GM21381 (cell line): ENCODE data around the gene ANKRD34A.

Source experiments
- ATAC-seq: cut with Tn5 transposase; IDR thresholded peaks from one replicate; pipeline ENCODE4 v1.9.1; 2021; ENCODE audit warnings: mild to moderate bottlenecking, moderate library complexity; ENCODE audit not compliant: unreplicated experiment

ANKRD34A gene

DNA sequence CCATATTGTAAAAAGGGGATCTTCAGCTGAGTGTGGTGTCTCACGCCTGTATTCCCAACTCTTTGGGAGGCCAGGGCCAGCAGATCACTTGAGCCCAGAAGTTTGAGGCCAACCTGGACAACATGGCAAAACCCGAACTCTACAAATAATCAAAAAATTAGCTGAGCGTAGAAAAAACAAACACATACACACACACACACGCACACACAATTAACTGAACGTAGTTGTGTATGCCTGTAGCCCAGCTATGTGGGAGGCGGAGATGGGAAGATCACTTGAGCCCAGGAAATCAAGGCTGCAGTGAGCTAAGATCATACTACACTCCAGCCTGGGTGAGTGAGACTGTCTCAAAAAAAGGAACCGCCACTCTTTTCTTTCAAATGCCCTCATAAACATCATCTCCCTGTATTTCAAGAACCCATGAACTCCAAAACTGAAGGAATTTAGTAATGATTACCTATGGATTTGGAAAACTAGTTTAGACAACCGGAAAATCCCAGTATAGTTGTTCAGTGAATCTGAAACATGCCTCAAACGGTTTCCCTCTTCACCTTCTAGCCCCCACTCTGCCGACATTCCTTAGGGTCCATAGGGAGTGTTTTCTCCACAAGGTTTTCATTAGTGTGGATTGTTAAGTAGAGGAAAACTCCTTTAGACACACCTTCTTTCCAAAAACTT is 27.5 kb upstream of the ANKRD34A start:
- no peak for ATAC-seq

DNA sequence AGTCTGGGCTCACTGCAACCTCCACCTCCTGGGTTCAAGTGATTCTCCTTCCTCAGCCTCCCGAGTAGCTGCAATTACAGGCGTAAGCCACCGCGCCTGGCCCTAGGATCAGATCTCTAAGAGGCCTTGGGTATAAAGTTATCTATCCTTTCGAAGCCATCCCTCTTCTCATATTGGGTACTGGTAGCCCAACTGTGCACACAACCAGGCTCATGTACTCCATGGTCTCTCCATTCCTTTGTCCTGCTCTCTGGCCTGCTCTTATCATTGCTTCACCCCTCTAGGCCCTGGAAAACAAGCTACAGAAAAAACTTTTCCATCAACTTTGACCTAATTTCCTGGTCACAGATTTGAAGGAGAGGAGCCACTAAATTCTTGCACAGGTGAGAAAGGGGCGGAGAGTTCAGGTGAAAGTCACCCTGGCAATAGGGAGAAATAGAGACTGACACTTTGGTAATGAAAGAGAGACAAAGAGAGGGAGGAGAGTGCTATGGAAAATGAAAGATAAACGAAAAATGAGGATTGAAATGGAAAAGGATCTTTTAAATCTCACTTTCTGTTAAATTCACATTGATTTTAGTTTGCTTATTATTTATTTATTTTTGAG is 26.0 kb upstream of the ANKRD34A start:
- ATAC-seq = no peak

DNA sequence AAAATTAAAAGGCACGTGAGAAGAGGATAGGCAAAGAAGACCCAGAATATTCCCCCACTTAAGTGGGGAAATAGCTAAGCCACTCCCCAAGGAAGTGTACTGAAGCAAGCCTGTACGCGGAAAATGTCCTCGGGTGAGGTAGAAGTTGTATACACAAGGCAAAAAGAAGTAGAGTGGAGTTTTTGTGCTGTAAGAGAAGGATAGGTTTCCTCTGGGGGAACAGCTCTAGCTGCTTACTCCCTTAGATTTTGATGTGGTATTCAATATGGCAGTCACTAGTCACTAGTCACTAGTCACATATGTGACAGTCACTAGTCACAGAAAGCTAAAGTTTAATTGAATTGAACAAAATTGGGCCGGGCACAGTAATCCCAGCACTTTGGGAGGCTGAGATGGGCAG is 24.4 kb upstream of the ANKRD34A start:
- ATAC-seq = no peak

DNA sequence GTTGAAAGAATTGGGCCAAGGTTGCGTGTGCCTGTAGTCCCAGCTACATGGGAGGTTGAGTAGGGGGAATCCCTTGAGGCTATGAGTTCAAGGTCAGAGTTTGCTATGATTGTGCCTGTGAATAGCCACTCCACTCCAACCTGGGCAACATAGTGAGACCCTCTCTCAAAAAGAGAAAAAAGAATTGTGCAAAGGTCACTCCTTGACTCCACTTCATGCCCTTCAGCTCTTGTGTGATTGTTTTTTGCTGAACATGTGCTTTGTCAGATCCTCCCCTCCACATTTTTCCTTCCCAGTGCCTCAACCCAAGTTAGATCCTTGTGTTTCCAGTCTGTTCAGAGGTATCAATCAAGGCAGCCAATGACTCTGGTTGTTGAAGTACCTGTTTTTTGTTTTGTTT is 23.6 kb upstream of the ANKRD34A start:
- ATAC-seq = no peak

DNA sequence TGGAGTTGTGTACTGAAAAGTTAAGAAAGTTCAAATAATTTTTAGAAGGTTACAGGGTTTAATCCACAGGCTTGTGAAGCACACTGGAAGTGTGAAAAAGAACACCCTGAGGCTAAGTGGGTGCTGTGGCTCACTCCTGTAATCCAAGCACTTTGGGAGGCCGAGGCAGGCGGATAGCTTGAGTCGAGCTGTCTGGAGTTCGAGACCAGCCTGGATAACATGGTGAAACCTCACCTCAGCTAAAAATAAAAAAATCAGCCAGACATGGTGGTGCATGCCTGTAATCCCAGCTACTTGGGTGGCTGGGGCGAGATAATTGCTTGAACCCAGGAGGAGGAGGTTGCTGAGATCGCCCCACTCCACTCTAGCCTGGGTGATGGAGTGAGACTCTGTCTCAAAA is 22.2 kb upstream of the ANKRD34A start:
- no peak for ATAC-seq

DNA sequence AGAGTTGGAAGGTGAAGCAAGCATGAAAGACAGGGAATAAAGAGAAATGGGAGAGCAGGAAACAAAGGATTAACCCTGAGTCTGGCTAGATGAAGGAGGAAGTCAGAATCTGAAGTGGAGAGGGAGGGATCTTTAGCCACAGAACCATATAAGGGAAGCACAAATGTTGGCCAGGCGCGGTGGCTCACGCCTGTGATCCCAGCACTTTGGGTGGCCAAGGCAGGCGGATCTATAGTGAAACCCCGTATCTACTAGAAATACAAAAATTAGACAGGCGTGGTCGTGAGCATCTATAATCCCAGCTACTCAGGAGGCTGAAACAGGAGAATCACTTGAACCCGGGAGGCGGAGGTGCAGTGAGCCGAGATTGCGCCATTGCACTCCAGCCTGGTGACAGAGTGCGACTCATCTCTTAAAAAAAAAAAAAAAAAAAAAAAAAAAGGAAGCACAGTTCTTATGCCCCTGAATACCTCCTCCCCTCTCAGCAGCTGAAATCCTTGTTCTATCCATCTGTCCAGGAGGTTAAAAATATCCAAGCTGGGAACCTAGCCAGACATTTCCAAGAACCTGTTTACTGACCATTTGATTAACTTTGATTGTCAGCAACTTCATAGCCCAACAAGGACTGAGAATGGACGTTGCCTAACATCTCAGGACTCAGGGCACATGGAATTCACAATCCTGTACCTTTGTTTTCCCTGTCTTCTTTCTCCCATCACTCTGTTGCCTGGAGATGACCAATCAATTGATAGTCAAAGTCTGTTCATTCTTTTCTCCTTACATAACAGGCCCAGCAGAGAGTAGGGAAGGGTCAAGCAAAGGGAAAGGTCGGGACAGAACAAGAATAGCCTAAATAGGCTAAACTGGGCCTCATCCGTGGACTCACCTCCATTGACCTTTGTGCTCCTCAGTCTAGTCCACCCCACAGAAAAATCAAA is 21.4 kb upstream of the ANKRD34A start:
- no peak for ATAC-seq

DNA sequence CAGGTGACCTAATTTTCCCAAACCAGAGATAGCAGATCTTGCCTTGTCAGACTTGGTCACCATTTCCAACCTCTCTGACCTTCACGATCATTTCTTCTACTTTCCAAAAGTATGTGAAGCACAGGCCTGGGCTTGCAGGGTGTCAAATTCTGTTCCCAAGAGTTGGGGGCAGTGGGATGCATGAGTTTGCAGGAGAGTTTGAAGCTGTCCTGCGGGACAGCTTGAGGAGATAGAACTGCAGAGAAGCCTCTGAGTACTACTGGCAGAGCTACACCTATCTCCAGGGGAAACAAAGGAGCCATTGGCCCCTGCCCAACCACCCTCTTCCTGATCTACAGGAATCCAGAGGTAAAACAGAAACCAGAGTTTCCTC is 20.7 kb upstream of the ANKRD34A start:
- ATAC-seq = no peak

DNA sequence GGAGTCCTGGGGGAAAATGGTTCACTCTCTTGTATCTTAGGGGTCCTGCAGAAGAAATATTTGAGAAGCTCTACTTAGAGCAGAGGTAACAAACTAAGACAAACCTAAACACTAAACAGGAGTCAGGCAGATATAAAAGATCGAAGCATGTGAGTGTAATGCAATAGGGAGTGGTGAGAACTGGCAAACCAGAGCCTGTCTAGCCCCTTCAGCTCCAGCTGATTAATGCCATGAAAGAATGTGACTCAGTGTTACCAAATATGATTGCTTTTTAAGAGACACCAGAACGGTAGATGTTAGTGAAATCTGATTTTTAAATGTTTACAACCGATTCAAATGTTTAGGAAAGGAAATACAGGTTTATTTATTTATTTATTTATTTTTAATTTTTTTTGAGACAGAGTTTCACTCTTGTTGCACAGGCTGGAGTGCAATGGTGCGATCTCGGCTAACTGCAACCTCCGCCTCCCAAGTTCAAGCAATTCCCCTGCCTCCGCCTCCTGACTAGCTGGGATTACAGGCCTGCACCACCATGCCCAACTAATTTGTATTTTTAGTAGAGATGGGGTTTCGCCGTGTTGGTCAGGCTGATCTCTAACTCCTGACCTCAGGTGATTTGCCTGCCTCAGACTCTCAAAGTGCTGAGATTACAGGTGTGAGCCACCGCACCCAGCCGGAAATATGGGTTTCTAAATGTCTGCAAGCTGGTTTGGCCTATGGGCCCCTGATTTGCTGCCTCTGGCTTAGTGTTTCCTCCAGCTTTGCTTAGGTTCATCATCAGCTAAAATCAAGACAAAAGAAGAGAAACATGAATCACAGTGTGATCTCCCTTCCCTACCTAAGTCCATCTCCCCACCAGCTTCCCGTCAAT is 19.8 kb upstream of the ANKRD34A start:
- no peak for ATAC-seq

DNA sequence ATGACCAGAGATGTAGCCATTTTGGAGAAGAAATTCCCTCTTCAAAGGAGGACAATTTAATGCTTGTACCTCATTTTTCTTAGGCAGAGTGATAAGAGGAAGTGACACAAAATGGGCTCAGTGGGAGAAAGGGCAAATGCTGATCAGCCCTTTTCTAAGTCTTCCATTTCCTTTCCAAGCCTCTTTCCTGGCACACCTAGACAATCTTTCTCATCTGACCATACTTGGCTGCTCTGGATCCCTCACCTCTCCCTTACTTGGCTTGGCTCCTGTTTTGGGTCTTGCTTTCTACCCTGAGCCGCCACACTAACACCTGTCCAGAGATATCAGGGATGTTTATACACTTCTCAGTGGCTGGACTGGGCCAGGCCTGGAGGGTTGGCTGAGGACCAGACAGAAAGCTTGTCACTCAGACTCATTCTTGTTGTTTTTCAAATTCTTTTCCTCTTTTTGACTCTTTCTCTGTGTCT is 18.9 kb upstream of the ANKRD34A start:
- no peak for ATAC-seq

DNA sequence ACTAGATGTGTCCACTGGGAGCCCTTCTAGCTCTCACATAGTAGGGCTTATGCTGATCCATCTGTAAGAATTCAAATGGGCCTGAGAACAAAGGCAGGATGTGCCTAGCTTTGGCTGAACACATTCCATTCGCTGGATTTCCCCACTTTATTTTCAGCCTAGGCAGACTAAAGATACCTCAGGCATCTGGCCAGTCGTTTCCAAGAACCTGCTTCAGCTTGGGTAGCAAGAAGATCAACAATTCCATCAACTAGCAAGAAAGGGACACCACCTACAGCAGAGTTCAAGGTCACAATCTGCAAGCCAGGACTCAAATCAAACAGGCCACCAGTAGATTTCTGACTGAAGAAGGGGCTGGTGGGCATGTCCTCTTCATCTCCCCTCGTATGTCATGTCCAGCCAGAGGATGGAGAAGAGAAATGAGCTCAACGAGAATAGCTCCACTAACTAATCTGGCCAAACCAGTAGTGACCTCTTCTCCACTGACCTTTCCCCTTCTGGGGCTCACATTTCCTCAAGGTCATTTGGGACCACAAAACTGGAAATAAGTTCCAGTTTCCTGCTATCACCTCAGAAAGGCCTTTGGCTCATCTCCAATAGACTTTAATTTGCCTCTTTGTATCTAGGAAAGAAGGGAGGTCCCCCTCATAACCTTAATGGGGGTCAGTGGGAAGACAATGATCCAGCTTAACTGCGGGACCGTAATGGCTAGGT is 17.8 kb upstream of the ANKRD34A start:
- ATAC-seq = no peak

DNA sequence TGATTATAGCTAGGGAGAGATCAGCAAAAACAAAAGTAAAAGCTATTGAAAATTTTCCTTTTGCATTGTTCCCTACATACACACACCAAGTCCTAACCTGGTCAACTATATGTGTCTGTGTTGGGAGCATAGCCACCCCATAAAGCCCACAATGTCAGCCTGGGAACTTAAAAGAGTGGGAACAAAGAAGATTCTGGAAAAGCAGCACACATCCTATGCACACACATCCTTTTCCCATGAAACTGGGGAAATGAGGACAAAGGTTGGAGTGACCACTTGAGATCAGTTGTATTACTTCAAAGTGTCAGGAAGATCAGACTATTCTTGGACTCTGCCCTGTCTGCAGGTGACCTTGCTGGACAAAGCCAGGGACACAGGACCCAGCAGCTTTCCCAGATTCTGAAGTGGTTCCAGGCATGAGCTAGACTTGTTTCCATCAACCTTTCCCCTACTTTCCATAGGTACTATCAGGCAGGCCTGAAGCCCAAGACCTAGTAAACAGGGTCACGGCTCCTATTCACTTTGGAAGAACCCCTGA is 16.2 kb upstream of the ANKRD34A start:
- ATAC-seq = no peak

DNA sequence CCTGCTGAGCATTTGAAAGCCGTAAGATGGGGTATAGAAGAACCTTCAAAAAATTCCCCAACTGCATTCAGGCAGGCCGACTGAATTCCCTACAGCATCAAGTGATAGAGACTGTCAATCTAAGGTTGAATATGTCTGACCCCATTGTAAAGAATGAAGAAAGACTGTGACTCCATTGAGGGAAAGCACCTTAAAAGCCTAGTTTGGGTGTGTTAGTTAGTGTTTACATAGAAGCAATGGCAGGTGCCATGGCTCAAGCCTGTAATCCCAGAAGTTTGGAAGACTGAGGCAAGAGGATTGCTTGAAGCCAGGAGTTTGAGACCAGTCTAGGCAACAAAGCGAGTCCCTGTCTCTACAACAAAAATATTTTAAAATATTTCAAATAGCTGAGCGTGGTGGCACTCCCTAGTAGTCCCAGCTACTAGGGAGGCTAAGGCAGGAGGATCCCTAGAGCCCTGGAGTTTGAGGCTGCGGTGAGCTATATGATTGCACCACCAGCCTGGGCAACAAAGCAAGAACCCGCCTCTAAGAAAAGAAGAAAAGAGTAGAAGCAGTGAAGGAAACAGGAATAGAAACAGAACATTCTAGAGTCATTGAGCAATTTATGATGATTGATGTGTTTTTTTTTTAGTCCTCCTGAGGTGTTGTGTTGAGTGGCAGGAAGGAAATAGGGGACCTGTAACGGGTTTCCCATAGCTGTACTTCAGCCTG is 15.5 kb upstream of the ANKRD34A start:
- ATAC-seq = peak; percentile 10

DNA sequence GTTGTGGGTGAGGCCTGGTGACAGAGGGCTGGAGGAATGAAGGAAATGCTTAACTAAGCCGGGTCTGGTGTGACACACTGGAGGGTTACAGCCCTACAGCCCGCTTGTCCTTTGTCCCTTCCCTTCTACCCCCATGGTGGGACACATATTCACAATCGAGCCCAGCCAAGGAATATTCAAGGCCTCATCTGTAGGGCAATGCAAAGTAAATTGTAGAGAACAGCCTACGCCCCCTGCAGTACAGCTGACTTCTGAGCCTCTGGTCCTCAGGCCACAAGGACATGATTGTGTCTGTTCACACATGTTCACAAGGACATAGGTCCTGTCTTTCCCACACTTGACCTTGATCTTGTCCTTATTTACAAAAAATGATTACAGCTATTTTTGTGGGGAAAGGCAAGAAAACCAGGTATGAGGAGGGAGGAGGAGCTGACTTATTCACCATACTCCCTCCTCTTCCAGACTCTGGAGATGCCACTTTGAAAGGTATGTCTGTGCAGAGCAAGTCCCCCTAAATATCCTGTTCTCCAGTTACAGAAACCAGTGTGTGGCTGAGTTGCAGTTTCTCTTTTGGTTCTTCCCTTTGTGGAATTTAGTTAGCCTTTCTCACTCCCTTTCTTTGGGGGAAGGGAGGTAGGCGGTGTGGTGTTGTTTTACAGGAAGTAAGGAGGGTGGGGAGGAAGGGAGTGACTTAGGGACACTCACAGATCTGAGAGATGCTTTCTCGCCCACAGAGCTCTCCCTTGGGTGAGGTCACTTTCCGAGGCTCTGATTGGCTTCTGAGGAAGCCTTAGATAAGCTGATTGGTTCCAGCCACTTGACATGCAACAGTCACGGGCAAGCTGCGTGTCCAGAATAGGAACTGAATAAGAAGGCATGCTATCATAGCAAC is 14.7 kb upstream of the ANKRD34A start:
- ATAC-seq = peak; percentile 84

DNA sequence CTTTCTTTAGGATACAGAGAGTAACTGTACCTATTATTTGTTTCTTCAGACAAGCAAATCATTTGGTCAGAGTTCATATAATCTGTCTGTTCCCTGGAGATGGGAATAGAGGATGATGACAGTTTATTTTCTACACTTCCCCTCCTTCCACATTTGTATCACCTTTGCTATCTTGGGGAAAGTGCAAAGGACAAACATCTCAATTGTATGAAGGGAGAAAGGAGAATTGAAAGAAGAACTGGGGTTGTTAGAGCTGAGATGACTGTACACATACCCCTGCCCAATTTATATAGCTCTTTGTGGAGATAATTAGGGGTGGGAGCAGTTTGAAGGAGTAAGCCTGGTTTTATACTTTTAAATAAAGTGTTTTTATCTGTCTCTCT is 14.1 kb upstream of the ANKRD34A start:
- no peak for ATAC-seq

DNA sequence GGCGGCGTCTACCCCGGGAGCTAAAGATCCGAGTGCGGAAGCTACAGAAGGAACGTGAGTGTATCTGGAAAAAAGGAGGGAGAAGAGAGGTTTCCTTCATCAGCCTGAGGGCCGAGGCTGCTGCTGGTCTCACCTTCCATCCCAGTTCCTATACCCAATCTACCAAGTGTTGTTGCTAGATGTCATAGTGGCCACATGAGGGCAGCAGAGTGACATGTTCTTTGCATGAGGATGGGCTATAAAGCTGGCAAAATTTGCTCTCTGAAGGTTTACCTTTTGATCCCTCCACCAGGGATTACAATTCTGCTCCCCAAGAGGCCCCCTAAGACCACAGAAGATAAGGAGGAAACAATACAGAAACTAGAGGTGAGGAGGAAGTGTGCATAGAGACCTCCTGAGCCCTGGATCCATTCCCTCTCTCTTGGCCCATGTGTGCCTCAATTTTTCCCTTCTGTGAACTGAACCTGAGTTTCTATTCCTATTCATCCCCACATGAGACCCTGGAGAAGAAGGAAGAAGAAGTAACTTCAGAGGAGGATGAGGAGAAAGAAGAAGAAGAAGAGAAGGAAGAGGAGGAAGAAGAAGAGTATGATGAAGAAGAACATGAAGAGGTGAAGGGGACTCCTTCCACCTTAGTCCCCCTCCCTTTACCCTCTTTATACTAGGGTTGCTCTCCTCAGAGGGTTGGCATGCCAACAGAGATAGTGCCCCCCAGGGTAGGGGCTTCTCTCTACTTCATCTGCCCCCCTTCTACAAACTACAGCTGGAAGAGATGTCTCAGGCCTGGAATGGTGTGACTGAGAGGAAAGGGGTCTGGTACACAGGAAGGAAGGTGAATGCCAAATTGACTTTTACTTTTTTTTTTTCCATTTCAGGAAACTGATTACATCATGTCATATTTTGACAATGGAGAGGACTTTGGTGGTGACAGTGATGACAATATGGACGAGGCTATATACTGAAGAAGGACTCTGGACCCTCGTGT is 13.4 kb upstream of the ANKRD34A start:
- ATAC-seq = no peak

DNA sequence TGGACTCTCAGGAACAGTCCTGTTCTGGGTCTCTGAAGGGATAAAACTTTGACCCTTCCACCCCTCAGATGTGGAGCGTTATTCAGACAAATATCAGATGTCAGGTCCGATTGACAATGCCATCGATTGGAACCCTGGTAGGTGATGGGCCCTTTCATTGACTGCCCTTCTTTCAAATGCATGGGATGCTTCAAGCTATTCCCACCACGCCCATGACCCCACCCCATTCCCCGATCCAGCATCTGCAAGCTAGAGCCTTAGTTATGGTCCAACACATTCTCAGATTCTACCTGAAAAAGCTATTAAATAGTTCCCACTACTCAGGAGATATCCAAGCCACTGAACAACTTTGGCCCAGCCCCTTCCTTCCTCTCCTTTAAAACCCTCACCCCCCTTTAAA is 12.6 kb upstream of the ANKRD34A start:
- no peak for ATAC-seq

DNA sequence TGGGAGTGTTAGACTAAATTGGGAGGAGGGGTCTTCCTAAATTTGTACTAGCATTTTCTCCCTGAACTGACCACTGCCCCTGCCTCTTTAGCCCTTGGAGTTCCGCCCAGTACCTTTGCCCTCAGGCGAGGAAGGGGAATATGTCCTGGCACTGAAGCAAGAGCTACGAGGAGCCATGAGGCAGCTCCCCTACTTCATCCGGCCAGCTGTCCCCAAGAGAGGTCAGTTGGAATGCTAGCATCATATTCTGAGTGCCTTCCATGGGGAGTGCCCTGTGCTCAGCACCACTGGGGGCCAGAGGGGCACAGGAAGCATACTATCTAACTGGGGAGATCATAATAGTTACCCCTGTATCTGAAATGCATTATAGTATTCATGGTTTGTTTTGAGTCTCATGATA is 10.8 kb upstream of the ANKRD34A start:
- no peak for ATAC-seq
